ENCODE results near the gene PTGES. TPM values are rescaled to one million over a fixed set of nuclear protein-coding genes. Genes with fewer than 3 reads are reported as not detected.

Gene PTGES
- total and polyA plus RNA-seq, 8 donors: 3.2 to 9.8 (median 6.1) TPM

DNA sequence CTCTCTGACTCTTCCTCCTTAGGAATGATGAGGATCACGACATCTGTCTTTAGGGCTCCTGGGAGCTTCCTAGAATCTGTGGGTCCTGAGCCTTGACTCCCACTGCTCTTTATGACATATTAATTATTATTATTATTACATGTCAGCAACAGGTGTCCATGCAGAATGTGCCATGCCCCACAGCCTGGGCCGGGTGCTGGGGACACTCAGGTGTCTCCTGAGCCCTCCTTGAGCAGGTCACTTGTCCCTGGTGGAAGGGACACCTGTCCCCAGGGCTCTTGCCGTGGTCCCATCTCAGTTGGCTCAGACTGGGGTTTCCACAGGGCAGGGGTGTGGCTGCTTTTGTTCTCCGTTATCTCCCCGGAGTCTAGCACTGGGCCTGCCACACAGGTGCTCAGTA, 34.2 kb downstream of the PTGES start:
- Histone ChIP-seq H3K4me1 (no peaks in the 10 kb centered on the region), H3K27ac (no peak overlapping the region), H3K9me3 (no peaks in the 10 kb centered on the region), H3K4me3 (no peak overlapping the region), H3K27me3 (peaks cover 0 to 37% of the 10 kb centered on the region in 2 donors), H3K36me3 (no peaks in the 10 kb centered on the region)
- intact Hi-C loops (cut with DNase I): no loop called here
- TF ChIP-seq CTCF (IDR thresholded peaks at IDR 0.05): no peak
- ATAC-seq: no peak
- DNase-seq: no peak

DNA sequence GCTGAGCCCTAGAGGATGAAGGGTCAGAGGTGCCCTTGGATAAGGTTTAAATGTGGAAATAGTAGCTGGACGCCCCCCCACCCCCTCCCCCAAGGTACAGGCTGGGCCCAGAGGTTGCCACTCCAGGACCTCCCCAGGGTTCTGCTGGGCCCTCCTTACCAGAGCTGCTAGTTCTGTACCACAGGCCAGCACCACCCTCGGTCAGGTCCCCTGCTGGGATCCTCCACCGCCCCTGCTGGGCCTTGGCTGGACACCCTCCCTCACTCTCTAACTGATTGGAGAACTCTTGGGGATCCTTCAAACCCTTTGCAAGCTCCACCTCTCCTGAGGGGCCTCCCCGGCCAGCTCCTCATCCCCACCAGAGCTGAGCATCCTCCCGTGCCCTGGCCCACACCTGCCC, 34.9 kb downstream of the PTGES start:
- Histone ChIP-seq H3K4me1 (peaks cover 0 to 1% of the 10 kb centered on the region in 2 donors), H3K27ac (no peak overlapping the region), H3K27me3 (peaks cover 0 to 43% of the 10 kb centered on the region in 2 donors), H3K9me3 (no peaks in the 10 kb centered on the region), H3K36me3 (no peaks in the 10 kb centered on the region), H3K4me3 (no peak overlapping the region)
- no peak for TF ChIP-seq CTCF (IDR thresholded peaks at IDR 0.05)
- intact Hi-C loops (cut with DNase I): no loop called here
- ATAC-seq: no peak
- no peak for DNase-seq

GRCh38 chr9:129716091-129716490, 36.8 kb downstream of the PTGES start:
- peaks cover 9 to 10% of the 10 kb centered on the region in 2 donors for H3K4me1 ChIP-seq
- H3K4me3 ChIP-seq: no peak overlapping the region
- no peaks in the 10 kb centered on the region for H3K9me3 ChIP-seq
- H3K27ac ChIP-seq: no peak overlapping the region
- ATAC-seq (no peak), DNase-seq (peak in 1 of 4 donors; percentile 18)
- H3K36me3 ChIP-seq: no peaks in the 10 kb centered on the region
- TF ChIP-seq CTCF (IDR thresholded peaks at IDR 0.05): no peak
- H3K27me3 ChIP-seq: peaks cover 0 to 49% of the 10 kb centered on the region in 2 donors
- intact Hi-C loops (cut with DNase I): no loop called here

DNA sequence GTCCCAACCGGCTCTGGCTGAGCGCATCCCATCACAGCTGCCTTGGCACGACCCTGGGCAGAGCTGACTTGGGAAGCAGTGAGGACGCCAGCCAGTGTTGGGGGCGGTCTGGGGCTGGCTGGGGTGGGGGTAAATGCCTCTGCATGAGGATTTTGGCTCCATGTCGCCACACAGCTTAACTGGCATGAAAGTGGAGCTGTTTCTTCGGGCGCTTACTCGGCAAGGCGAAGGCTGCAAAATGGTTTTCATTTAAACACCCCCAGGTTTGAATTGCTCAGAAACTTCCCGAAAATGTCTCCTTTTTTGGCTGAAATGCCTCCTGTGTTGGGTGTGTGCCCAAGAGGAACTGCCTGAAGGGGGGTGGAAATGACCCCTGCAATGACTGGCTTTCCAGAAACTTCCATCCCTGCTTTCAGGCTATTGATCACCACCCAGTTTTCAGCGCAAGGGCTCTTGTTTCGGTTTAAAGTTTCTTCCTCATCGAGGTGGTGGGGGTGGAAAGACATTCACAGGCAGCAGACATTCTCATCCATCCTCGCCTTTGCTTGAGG, 38.3 kb downstream of the PTGES start:
- Histone ChIP-seq H3K27ac (no peak overlapping the region), H3K36me3 (no peaks in the 10 kb centered on the region), H3K27me3 (peaks cover 0 to 39% of the 10 kb centered on the region in 2 donors), H3K4me1 (peaks cover 9 to 10% of the 10 kb centered on the region in 2 donors), H3K4me3 (no peak overlapping the region), H3K9me3 (no peaks in the 10 kb centered on the region)
- intact Hi-C loops (cut with DNase I): no loop called here
- ATAC-seq: no peak
- DNase-seq: peak in 1 of 4 donors; percentile 59
- TF ChIP-seq CTCF (IDR thresholded peaks at IDR 0.05): no peak

- no peaks in the 10 kb centered on the region for H3K9me3 ChIP-seq
- intact Hi-C loops (cut with DNase I): no loop called here
- no peak for TF ChIP-seq CTCF (IDR thresholded peaks at IDR 0.05)
- H3K4me1 ChIP-seq: peaks cover 9 to 10% of the 10 kb centered on the region in 2 donors
- peaks cover 0 to 29% of the 10 kb centered on the region in 2 donors for H3K27me3 ChIP-seq
- H3K27ac ChIP-seq: no peak overlapping the region
- H3K4me3 ChIP-seq: no peak overlapping the region
- DNase-seq: no peak
- ATAC-seq: no peak
- no peaks in the 10 kb centered on the region for H3K36me3 ChIP-seq
Observed at GRCh38 chr9:129713402-129713679, 39.5 kb downstream of the PTGES start.

Measured in left lung (tissue), 10 donors.